ENCODE measurements around the gene GALR3. TPM values are rescaled to one million over a fixed set of nuclear protein-coding genes. Genes with fewer than 3 reads are reported as not detected.

Gene GALR3
- total RNA-seq, result not detected

DNA sequence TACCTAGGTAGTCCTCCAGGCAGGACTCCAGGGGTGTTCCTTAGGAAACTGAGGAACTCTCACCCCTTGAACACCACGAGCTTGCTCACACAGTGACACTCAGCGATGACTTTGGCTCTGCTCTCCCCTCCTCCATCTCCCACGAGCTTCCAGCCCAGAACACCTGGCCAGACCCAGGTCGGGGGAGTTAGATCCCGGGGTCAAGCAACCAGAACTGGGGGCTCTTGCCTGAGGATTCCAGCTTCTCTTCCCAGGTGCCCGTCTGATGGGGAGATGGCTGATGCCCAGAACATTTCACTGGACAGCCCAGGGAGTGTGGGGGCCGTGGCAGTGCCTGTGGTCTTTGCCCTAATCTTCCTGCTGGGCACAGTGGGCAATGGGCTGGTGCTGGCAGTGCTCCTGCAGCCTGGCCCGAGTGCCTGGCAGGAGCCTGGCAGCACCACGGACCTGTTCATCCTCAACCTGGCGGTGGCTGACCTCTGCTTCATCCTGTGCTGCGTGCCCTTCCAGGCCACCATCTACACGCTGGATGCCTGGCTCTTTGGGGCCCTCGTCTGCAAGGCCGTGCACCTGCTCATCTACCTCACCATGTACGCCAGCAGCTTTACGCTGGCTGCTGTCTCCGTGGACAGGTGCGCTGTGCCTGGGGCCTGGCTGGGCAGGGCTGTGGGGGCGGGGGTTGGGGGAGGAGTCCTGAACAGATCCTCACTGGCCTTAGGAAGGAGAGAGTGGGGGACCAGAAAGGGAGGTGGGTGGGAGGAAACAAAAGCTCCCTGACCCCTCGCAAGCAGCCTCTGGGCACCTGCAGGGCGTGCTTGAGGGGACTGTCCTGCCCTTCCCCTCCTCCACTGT, at the start of gene GALR3:
Gene GALR3 (plus strand): TSS at position 249 of the 852 bp plus-strand sequence. CDS start 25 bp downstream, at position 274.
- Histone ChIP-seq H3K27ac (ENCODE audit: low read depth, low read length) (no peak within 1 kb of the TSS), H3K4me1 (ENCODE audit: control insufficient read depth in 3 of 3, insufficient read depth in 3 of 3, low read length in 3 of 3) (peaks cover 10 to 22% (median 17%) of the 10 kb centered on the region in 3 donors), H3K36me3 (ENCODE audit: control insufficient read depth in 3 of 3, insufficient read depth in 3 of 3, low read length in 3 of 3) (no peaks in the 10 kb centered on the region), H3K27me3 (ENCODE audit: control insufficient read depth in 3 of 3, insufficient read depth in 3 of 3, low read length in 3 of 3) (peaks cover 16 to 19% (median 18%) of the 10 kb centered on the region in 3 donors), H3K9me3 (ENCODE audit: control insufficient read depth in 3 of 3, low read length in 3 of 3) (no peaks in the 10 kb centered on the region), H3K9ac (ENCODE audit: low read depth in 1 of 3, low read length in 3 of 3) (no peak within 1 kb of the TSS), H3K4me3 (ENCODE audit: low read length in 3 of 3) (no peak within 1 kb of the TSS)

GRCh38 chr22:37774728-37775127, 48.5 kb upstream of the GALR3 start:
- H3K27me3 ChIP-seq (ENCODE audit: control insufficient read depth in 3 of 3, insufficient read depth in 3 of 3, low read length in 3 of 3), result no peaks in the 10 kb centered on the region
- H3K9ac ChIP-seq (ENCODE audit: low read depth in 1 of 3, low read length in 3 of 3), result no peak overlapping the region
- H3K36me3 ChIP-seq (ENCODE audit: control insufficient read depth in 3 of 3, insufficient read depth in 3 of 3, low read length in 3 of 3), result peaks cover 25 to 29% (median 26%) of the 10 kb centered on the region in 3 donors
- no peaks in the 10 kb centered on the region for H3K9me3 ChIP-seq (ENCODE audit: control insufficient read depth in 3 of 3, low read length in 3 of 3)
- H3K4me1 ChIP-seq (ENCODE audit: control insufficient read depth in 3 of 3, insufficient read depth in 3 of 3, low read length in 3 of 3), result peaks cover 8 to 9% (median 8%) of the 10 kb centered on the region in 3 donors
- H3K27ac ChIP-seq (ENCODE audit: low read depth, low read length), result no peak overlapping the region
- no peak overlapping the region for H3K4me3 ChIP-seq (ENCODE audit: low read length in 3 of 3)

DNA sequence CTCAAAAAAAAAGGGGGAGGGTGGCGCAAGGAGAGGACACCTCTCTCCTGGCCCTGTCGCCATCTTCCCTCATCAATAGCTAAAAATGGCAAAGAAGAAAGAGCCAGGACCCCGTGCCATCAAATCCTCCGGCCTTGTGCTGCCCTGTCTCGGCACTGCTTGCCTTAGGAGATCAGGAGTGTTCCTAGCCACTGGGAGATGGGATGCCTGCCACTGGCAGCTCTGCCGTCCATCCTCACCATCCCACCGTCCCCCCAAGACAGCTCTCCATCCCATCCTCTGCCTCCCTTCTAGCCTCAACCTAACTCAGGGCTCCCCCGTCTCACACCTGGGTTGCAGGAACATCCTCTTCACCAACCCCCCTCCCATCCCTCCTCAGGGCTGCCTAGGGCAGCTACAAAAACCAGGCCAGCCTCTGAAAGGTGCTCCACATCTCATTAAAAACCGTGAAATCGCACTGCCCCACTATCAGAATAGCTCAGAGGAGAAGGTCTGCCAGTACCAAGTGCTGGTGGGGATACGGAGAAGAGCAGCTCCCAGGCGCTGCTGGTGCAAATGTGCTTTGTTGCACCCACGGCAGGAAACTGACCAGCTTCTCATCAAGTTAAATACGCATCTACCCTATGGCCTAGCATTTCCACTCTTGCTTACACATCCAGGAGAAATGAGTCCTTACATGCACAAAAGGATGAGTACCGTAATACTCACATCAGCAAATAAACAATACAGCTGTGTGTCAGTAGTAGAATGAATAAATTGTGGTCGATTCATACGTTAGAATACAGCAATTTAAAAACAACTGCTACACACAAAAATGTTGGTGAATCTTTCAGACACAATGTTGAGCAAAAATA, 47.2 kb upstream of the GALR3 start:
- Histone ChIP-seq H3K27me3 (ENCODE audit: control insufficient read depth in 3 of 3, insufficient read depth in 3 of 3, low read length in 3 of 3) (no peaks in the 10 kb centered on the region), H3K4me1 (ENCODE audit: control insufficient read depth in 3 of 3, insufficient read depth in 3 of 3, low read length in 3 of 3) (peaks cover 8 to 9% (median 8%) of the 10 kb centered on the region in 3 donors), H3K4me3 (ENCODE audit: low read length in 3 of 3) (no peak overlapping the region), H3K27ac (ENCODE audit: low read depth, low read length) (no peak overlapping the region), H3K36me3 (ENCODE audit: control insufficient read depth in 3 of 3, insufficient read depth in 3 of 3, low read length in 3 of 3) (peaks cover 22 to 28% (median 25%) of the 10 kb centered on the region in 3 donors), H3K9me3 (ENCODE audit: control insufficient read depth in 3 of 3, low read length in 3 of 3) (no peaks in the 10 kb centered on the region), H3K9ac (ENCODE audit: low read depth in 1 of 3, low read length in 3 of 3) (no peak overlapping the region)

DNA sequence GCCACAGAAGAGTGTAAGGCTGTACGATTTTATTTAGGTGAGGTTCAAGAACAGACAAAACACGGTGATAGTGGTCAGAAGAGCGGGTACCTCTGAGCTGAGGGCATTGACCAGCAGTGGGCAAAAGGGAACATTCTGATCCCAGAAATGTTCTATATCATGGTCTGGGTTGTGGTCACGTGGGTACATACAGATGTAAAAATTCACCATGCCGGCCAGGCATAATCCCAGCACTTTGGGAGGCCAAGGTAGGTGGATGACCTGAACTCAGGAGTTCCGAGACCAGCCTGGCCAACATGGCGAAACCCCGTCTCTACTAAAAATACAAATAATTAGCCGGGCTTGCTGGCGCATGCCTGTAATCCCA, 46.6 kb upstream of the GALR3 start:
- Histone ChIP-seq H3K4me1 (ENCODE audit: control insufficient read depth in 3 of 3, insufficient read depth in 3 of 3, low read length in 3 of 3) (peaks cover 8 to 11% (median 8%) of the 10 kb centered on the region in 3 donors), H3K4me3 (ENCODE audit: low read length in 3 of 3) (no peak overlapping the region), H3K9ac (ENCODE audit: low read depth in 1 of 3, low read length in 3 of 3) (peak overlapping the region in 1 of 3 donors; percentile 1), H3K27ac (ENCODE audit: low read depth, low read length) (no peak overlapping the region), H3K36me3 (ENCODE audit: control insufficient read depth in 3 of 3, insufficient read depth in 3 of 3, low read length in 3 of 3) (peaks cover 16 to 22% (median 19%) of the 10 kb centered on the region in 3 donors), H3K27me3 (ENCODE audit: control insufficient read depth in 3 of 3, insufficient read depth in 3 of 3, low read length in 3 of 3) (peaks cover 0 to 4% (median 3%) of the 10 kb centered on the region in 3 donors), H3K9me3 (ENCODE audit: control insufficient read depth in 3 of 3, low read length in 3 of 3) (no peaks in the 10 kb centered on the region)

DNA sequence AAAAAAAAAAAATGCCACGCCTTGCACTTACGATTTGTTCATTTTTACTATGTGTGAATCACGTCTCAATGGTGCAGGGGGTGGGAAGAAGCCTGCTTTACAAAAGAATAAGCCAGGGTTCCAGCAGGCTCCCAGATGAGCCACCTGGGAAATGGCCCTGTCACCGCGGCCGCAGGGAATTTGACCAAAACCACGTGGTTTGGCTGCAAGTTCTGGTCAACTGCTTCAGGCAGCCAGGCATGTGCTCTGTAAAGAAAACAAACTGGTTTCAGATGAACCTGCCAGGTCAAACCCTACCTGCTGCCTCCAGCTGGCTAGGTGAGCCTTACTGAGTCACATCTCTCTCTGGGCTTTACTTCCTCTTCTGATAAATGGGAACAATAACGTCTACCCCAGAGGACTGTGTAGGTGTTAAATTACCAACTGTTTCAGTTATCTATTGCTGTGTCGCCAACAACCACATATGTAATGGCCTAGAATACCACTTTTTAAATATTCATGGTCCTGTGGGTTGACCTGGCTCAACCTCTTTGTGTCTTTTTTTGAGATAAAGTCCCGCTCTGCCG, 46.0 kb upstream of the GALR3 start:
- H3K36me3 ChIP-seq (ENCODE audit: control insufficient read depth in 3 of 3, insufficient read depth in 3 of 3, low read length in 3 of 3), result peaks cover 12 to 16% (median 14%) of the 10 kb centered on the region in 3 donors
- peaks cover 8 to 14% (median 12%) of the 10 kb centered on the region in 3 donors for H3K4me1 ChIP-seq (ENCODE audit: control insufficient read depth in 3 of 3, insufficient read depth in 3 of 3, low read length in 3 of 3)
- no peak overlapping the region for H3K27ac ChIP-seq (ENCODE audit: low read depth, low read length)
- H3K4me3 ChIP-seq (ENCODE audit: low read length in 3 of 3), result no peak overlapping the region
- H3K9ac ChIP-seq (ENCODE audit: low read depth in 1 of 3, low read length in 3 of 3), result peak overlapping the region in 2 of 3 donors; percentile 1 to 57
- H3K9me3 ChIP-seq (ENCODE audit: control insufficient read depth in 3 of 3, low read length in 3 of 3), result no peaks in the 10 kb centered on the region
- peaks cover 4 to 9% (median 7%) of the 10 kb centered on the region in 3 donors for H3K27me3 ChIP-seq (ENCODE audit: control insufficient read depth in 3 of 3, insufficient read depth in 3 of 3, low read length in 3 of 3)

GRCh38 chr22:37778370-37779009, 44.7 kb upstream of the GALR3 start:
- Histone ChIP-seq H3K27me3 (ENCODE audit: control insufficient read depth in 3 of 3, insufficient read depth in 3 of 3, low read length in 3 of 3) (peaks cover 12 to 17% (median 16%) of the 10 kb centered on the region in 3 donors), H3K27ac (ENCODE audit: low read depth, low read length) (no peak overlapping the region)

DNA sequence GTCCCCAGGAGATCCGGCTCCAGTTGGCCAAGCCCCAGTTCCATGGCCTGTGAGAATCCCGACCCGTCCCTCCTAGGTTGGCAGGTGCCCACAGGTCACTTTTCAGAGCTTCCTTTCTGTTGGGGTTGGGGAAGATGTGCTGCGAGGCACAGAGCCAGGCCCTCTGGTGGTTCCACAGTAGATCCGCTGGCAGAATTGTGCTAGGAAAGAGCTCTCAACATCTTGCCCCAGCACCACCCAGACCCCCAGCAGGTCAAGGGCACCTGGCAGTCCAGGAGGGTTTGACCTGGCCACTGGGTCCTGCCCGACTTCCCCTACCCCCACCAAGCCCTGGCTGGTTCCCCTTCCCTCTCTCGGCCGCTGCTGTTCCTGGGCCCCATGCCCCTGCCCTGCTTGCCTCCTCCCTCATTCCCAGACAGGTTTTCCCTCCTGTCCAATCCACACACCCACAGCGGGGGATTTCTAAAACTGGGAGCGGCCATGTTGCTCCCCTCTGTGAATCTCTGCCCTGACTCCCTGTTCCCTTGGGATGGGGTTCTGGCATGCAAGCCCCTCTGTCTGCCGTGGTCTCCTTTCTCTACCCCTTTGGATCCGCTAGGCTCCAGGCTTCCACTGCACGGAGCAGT, 41.6 kb upstream of the GALR3 start:
- Histone ChIP-seq H3K4me3 (ENCODE audit: low read length in 3 of 3) (no peak overlapping the region), H3K27ac (ENCODE audit: low read depth, low read length) (no peak overlapping the region), H3K9me3 (ENCODE audit: control insufficient read depth in 3 of 3, low read length in 3 of 3) (no peaks in the 10 kb centered on the region), H3K9ac (ENCODE audit: low read depth in 1 of 3, low read length in 3 of 3) (no peak overlapping the region), H3K36me3 (ENCODE audit: control insufficient read depth in 3 of 3, insufficient read depth in 3 of 3, low read length in 3 of 3) (no peaks in the 10 kb centered on the region), H3K27me3 (ENCODE audit: control insufficient read depth in 3 of 3, insufficient read depth in 3 of 3, low read length in 3 of 3) (peaks cover 12 to 30% (median 30%) of the 10 kb centered on the region in 3 donors), H3K4me1 (ENCODE audit: control insufficient read depth in 3 of 3, insufficient read depth in 3 of 3, low read length in 3 of 3) (peaks cover 8 to 18% (median 16%) of the 10 kb centered on the region in 3 donors)

More at GRCh38 chr22:37778370-37779009, 44.7 kb upstream of the GALR3 start:
- H3K4me3 ChIP-seq (ENCODE audit: low read length in 3 of 3), result no peak overlapping the region
- no peaks in the 10 kb centered on the region for H3K9me3 ChIP-seq (ENCODE audit: control insufficient read depth in 3 of 3, low read length in 3 of 3)
- peaks cover 2 to 4% (median 4%) of the 10 kb centered on the region in 3 donors for H3K36me3 ChIP-seq (ENCODE audit: control insufficient read depth in 3 of 3, insufficient read depth in 3 of 3, low read length in 3 of 3)
- H3K9ac ChIP-seq (ENCODE audit: low read depth in 1 of 3, low read length in 3 of 3), result no peak overlapping the region
- H3K4me1 ChIP-seq (ENCODE audit: control insufficient read depth in 3 of 3, insufficient read depth in 3 of 3, low read length in 3 of 3), result peaks cover 8 to 16% (median 16%) of the 10 kb centered on the region in 3 donors

DNA sequence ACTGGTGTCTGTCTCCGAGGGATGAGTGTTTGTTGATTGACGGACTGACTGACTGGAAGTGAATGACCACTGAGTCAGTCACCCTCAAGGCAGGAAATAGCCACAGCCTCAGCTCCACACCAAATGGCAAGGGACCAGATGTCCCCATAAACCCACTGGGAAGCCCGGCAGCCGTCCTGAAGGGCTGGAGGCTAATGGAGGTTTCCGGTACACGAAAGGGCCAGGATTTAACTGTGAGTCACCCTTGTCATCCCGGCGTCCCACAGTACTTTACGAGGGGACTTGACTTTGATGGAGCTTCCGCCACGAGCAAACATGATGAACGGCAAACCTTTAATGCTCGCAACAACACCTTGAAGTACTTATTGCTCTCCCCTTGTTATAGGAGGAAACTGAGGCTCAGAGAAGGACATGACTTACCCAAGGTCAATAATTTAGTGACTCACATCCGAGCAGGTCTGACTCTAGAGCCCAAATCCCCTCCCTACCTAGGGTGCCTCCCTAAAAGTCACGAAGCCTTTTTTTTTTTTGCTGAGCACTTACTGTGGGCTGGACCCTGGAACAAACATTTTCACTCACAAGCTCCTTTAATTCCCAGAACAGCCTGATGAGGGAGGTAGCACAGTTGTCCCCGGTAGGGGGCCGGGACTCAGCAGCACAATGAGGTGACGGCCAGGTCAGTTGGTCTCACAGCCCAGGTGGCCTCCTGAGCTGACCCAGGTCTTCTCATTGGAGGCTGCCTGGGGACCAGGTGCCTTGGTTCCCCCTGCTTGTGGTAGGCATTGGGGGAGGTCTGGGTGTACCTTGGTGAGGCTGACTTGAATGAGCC, 40.6 kb upstream of the GALR3 start:
- Histone ChIP-seq H3K9ac (ENCODE audit: low read depth in 1 of 3, low read length in 3 of 3) (no peak overlapping the region), H3K27me3 (ENCODE audit: control insufficient read depth in 3 of 3, insufficient read depth in 3 of 3, low read length in 3 of 3) (peaks cover 12 to 30% (median 30%) of the 10 kb centered on the region in 3 donors), H3K36me3 (ENCODE audit: control insufficient read depth in 3 of 3, insufficient read depth in 3 of 3, low read length in 3 of 3) (no peaks in the 10 kb centered on the region), H3K9me3 (ENCODE audit: control insufficient read depth in 3 of 3, low read length in 3 of 3) (no peaks in the 10 kb centered on the region), H3K4me1 (ENCODE audit: control insufficient read depth in 3 of 3, insufficient read depth in 3 of 3, low read length in 3 of 3) (peaks cover 0 to 10% (median 8%) of the 10 kb centered on the region in 3 donors), H3K27ac (ENCODE audit: low read depth, low read length) (no peak overlapping the region), H3K4me3 (ENCODE audit: low read length in 3 of 3) (no peak overlapping the region)
